ENCODE data around the gene MAP3K7.
A peak's percentile ranks its signal among the peaks of the same experiment; 100 is the strongest.

Gene MAP3K7

GRCh38 chr6:90480666-90481065, 106.2 kb downstream of the MAP3K7 start:
- no peak for DNase-seq

- no peak for DNase-seq
These were observed 107.3 kb downstream of the MAP3K7 start for GRCh38 chr6:90479603-90479926.

- DNase-seq, result peak; percentile 76
These were observed 107.9 kb downstream of the MAP3K7 start for GRCh38 chr6:90478789-90479602.

GRCh38 chr6:90478278-90478677, 108.6 kb downstream of the MAP3K7 start:
- no peak for DNase-seq

- no peak for DNase-seq
These were observed 109.5 kb downstream of the MAP3K7 start for GRCh38 chr6:90477366-90477765.

GRCh38 chr6:90472716-90473115, 114.2 kb downstream of the MAP3K7 start:
- no peak for DNase-seq

GRCh38 chr6:90471263-90471662, 115.6 kb downstream of the MAP3K7 start:
- DNase-seq, result no peak

- DNase-seq, result no peak
These were observed 117.0 kb downstream of the MAP3K7 start for GRCh38 chr6:90469906-90470305.

GRCh38 chr6:90468859-90469258, 118.0 kb downstream of the MAP3K7 start:
- no peak for DNase-seq

- DNase-seq, result no peak
These were observed 118.8 kb downstream of the MAP3K7 start for GRCh38 chr6:90468080-90468479.

GRCh38 chr6:90467546-90467945, 119.3 kb downstream of the MAP3K7 start:
- no peak for DNase-seq

GRCh38 chr6:90466154-90466940, 120.5 kb downstream of the MAP3K7 start:
- no peak for DNase-seq

GRCh38 chr6:90465686-90466085, 121.2 kb downstream of the MAP3K7 start:
- DNase-seq, result no peak

GRCh38 chr6:90464507-90464906, 122.4 kb downstream of the MAP3K7 start:
- no peak for DNase-seq

GRCh38 chr6:90463874-90464273, 123.0 kb downstream of the MAP3K7 start:
- no peak for DNase-seq

Measured in NCI-H1105 treated with DMSO at 0.1 percent for 48 hours (cell line).